Body of pancreas (tissue), 4 donors: Measurements from ENCODE around the gene FEV.

Source experiments
- CTCF ChIP-seq, 7 experiments: fragments of 450-650 bp in 4 of 7; fragments of 200-600 bp in 3 of 7; sonication (generic) in 3 of 7; IDR thresholded peaks; one replicate each; pipeline ENCODE4 v1.5.1; 2016 to 2019; ENCODE audit warnings: antibody characterized with exemption in 7 of 7
- POLR2A ChIP-seq, 3 donors: fragments of 450-650 bp; IDR thresholded peaks; one replicate each; pipeline ENCODE4 v1.6.1; 2016; ENCODE audit warnings: antibody characterized with exemption in 3 of 3, mild to moderate bottlenecking in 2 of 3

- no peak for TF ChIP-seq POLR2A (IDR thresholded peaks at IDR 0.05)
- TF ChIP-seq CTCF (IDR thresholded peaks at IDR 0.05): no peak
Measured at GRCh38 chr2:218991674-218992168, 6.7 kb upstream of the FEV start.
